Activated CD8-positive, alpha-beta T cell treated with anti-CD3 and anti-CD28 coated beads, Interleukin-2, amount 10 ng/mL, durations not matched to agents 7 days and 5 days (primary cell): ENCODE measurements around the gene PDGFD. TPM values are rescaled to one million over a fixed set of nuclear protein-coding genes. Genes with fewer than 3 reads are reported as not detected.

Source experiments
- ATAC-seq: fragments of 150-1000 bp; cut with Tn5 transposase; one replicate; pipeline ENCODE4 v1.10.0; 2021; ENCODE audit warnings: moderate library complexity
- CTCF ChIA-PET: fragments of 350-600 bp; sonication (Branson Sonifier 250); formaldehyde crosslinking; loops from one replicate; lab custom pipeline; 2021; ENCODE audit warnings: antibody characterized with exemption; lab: Charles Lee
- POLR2A ChIA-PET: fragments of 350-600 bp; sonication (Branson Sonifier 250); formaldehyde crosslinking; loops from one replicate; lab custom pipeline; 2021; ENCODE audit warnings: antibody characterized with exemption; lab: Charles Lee
- DNase-seq: peaks from one replicate; pipeline ENCODE4 v3.0.0-alpha.2; 2020
- H3K27ac Mint-ChIP-seq: one replicate; pipeline ENCODE4 v1.8.0; 2021; ENCODE audit warnings: mild to moderate bottlenecking, mixed read lengths
- H3K27me3 Mint-ChIP-seq: one replicate; pipeline ENCODE4 v1.8.0; 2021; ENCODE audit warnings: low read depth, mixed read lengths
- H3K36me3 Mint-ChIP-seq: one replicate; pipeline ENCODE4 v1.8.0; 2021; ENCODE audit warnings: low read depth, mixed read lengths
- H3K4me1 Mint-ChIP-seq: one replicate; pipeline ENCODE4 v1.8.0; 2021; ENCODE audit warnings: low read depth, mixed read lengths
- H3K4me3 Mint-ChIP-seq: one replicate; pipeline ENCODE4 v1.8.0; 2021; ENCODE audit warnings: mild to moderate bottlenecking, mixed read lengths
- H3K9me3 Mint-ChIP-seq: one replicate; pipeline ENCODE4 v1.8.0; 2022; ENCODE audit warnings: mixed read lengths; ENCODE audit not compliant: insufficient read depth
- total RNA-seq, 2 experiments: library from RNA; stranded (reverse); gene quantifications; one replicate each; pipeline ENCODE4 v1.2.3, GENCODE V29; 2021

The PDGFD gene
- total RNA-seq, 2 experiments from 2014 or later, result 0.08 TPM; not detected in 1

GRCh38 chr11:103907548-103908455 is 256.1 kb downstream of the PDGFD start:
- no peaks in the 10 kb centered on the region for H3K36me3 Mint-ChIP-seq
- H3K27me3 Mint-ChIP-seq, result no peaks in the 10 kb centered on the region
- no peak for ATAC-seq
- no peak for DNase-seq
- peaks cover 15% of the 10 kb centered on the region for H3K9me3 Mint-ChIP-seq
- H3K4me3 Mint-ChIP-seq, result no peak overlapping the region
- no peak overlapping the region for H3K27ac Mint-ChIP-seq
- POLR2A ChIA-PET, result no interaction called here
- no peaks in the 10 kb centered on the region for H3K4me1 Mint-ChIP-seq
- CTCF ChIA-PET, result interaction anchor here (0.7 kb wide), 1 partner anchor 226 kb away, joined by 3 read pairs; no protein-coding TSS in a partner anchor

GRCh38 chr11:103907136-103907535 is 256.8 kb downstream of the PDGFD start:
- CTCF ChIA-PET, result no interaction called here
- Mint-ChIP-seq H3K27me3 (no peaks in the 10 kb centered on the region), H3K4me3 (no peak overlapping the region), H3K9me3 (peaks cover 10% of the 10 kb centered on the region), H3K36me3 (no peaks in the 10 kb centered on the region), H3K27ac (no peak overlapping the region), H3K4me1 (no peaks in the 10 kb centered on the region)
- POLR2A ChIA-PET, result no interaction called here
- ATAC-seq (no peak), DNase-seq (no peak)

- no peaks in the 10 kb centered on the region for H3K4me1 Mint-ChIP-seq
- ChIA-PET CTCF (no interaction called here), POLR2A (no interaction called here)
- no peak overlapping the region for H3K27ac Mint-ChIP-seq
- H3K9me3 Mint-ChIP-seq, result peaks cover 3% of the 10 kb centered on the region
- no peak overlapping the region for H3K4me3 Mint-ChIP-seq
- H3K27me3 Mint-ChIP-seq, result no peaks in the 10 kb centered on the region
- DNase-seq, result no peak
- H3K36me3 Mint-ChIP-seq, result no peaks in the 10 kb centered on the region
- ATAC-seq, result no peak
These were observed 257.6 kb downstream of the PDGFD start for GRCh38 chr11:103906291-103906867.

GRCh38 chr11:103904324-103904667 is 259.7 kb downstream of the PDGFD start:
- Mint-ChIP-seq H3K36me3 (no peaks in the 10 kb centered on the region), H3K27ac (no peak overlapping the region), H3K4me1 (no peaks in the 10 kb centered on the region), H3K9me3 (no peaks in the 10 kb centered on the region), H3K4me3 (no peak overlapping the region), H3K27me3 (no peaks in the 10 kb centered on the region)
- no peak for DNase-seq
- POLR2A ChIA-PET, result no interaction called here
- ATAC-seq, result no peak
- CTCF ChIA-PET, result no interaction called here

- ChIA-PET CTCF (no interaction called here), POLR2A (no interaction called here)
- no peaks in the 10 kb centered on the region for H3K9me3 Mint-ChIP-seq
- no peak for ATAC-seq
- no peaks in the 10 kb centered on the region for H3K36me3 Mint-ChIP-seq
- no peak overlapping the region for H3K27ac Mint-ChIP-seq
- DNase-seq, result no peak
- H3K4me3 Mint-ChIP-seq, result no peak overlapping the region
- H3K4me1 Mint-ChIP-seq, result no peaks in the 10 kb centered on the region
- H3K27me3 Mint-ChIP-seq, result no peaks in the 10 kb centered on the region
These were observed 260.2 kb downstream of the PDGFD start for GRCh38 chr11:103903621-103904323.

- no peaks in the 10 kb centered on the region for H3K9me3 Mint-ChIP-seq
- DNase-seq, result no peak
- H3K4me1 Mint-ChIP-seq, result no peaks in the 10 kb centered on the region
- ChIA-PET POLR2A (no interaction called here), CTCF (no interaction called here)
- no peaks in the 10 kb centered on the region for H3K36me3 Mint-ChIP-seq
- no peaks in the 10 kb centered on the region for H3K27me3 Mint-ChIP-seq
- no peak overlapping the region for H3K27ac Mint-ChIP-seq
- no peak overlapping the region for H3K4me3 Mint-ChIP-seq
- no peak for ATAC-seq
These were observed 261.0 kb downstream of the PDGFD start for GRCh38 chr11:103902994-103903393.

GRCh38 chr11:103901656-103902055 is 262.3 kb downstream of the PDGFD start:
- H3K4me1 Mint-ChIP-seq, result no peaks in the 10 kb centered on the region
- H3K36me3 Mint-ChIP-seq, result no peaks in the 10 kb centered on the region
- no peaks in the 10 kb centered on the region for H3K27me3 Mint-ChIP-seq
- H3K9me3 Mint-ChIP-seq, result no peaks in the 10 kb centered on the region
- no peak overlapping the region for H3K27ac Mint-ChIP-seq
- CTCF ChIA-PET, result no interaction called here
- ATAC-seq, result no peak
- no peak for DNase-seq
- no peak overlapping the region for H3K4me3 Mint-ChIP-seq
- POLR2A ChIA-PET, result no interaction called here

- Mint-ChIP-seq H3K9me3 (no peaks in the 10 kb centered on the region), H3K4me3 (no peak overlapping the region), H3K36me3 (no peaks in the 10 kb centered on the region), H3K4me1 (no peaks in the 10 kb centered on the region), H3K27me3 (no peaks in the 10 kb centered on the region), H3K27ac (no peak overlapping the region)
- ATAC-seq (no peak), DNase-seq (no peak)
- ChIA-PET CTCF (no interaction called here), POLR2A (no interaction called here)
These were observed 265.2 kb downstream of the PDGFD start for GRCh38 chr11:103898577-103899336.

GRCh38 chr11:103898065-103898464 is 265.9 kb downstream of the PDGFD start:
- Mint-ChIP-seq H3K36me3 (no peaks in the 10 kb centered on the region), H3K9me3 (no peaks in the 10 kb centered on the region), H3K4me1 (no peaks in the 10 kb centered on the region), H3K27me3 (no peaks in the 10 kb centered on the region), H3K27ac (no peak overlapping the region), H3K4me3 (no peak overlapping the region)
- DNase-seq (no peak), ATAC-seq (no peak)
- CTCF ChIA-PET, result no interaction called here
- POLR2A ChIA-PET, result no interaction called here

GRCh38 chr11:103897160-103897936 is 266.6 kb downstream of the PDGFD start:
- ChIA-PET POLR2A (no interaction called here), CTCF (no interaction called here)
- Mint-ChIP-seq H3K9me3 (no peaks in the 10 kb centered on the region), H3K27ac (no peak overlapping the region), H3K27me3 (no peaks in the 10 kb centered on the region), H3K4me1 (no peaks in the 10 kb centered on the region), H3K4me3 (no peak overlapping the region), H3K36me3 (no peaks in the 10 kb centered on the region)
- no peak for ATAC-seq
- DNase-seq, result no peak

GRCh38 chr11:103895106-103895505 is 268.8 kb downstream of the PDGFD start:
- no peak overlapping the region for H3K27ac Mint-ChIP-seq

More at GRCh38 chr11:103895106-103895505, 268.8 kb downstream of the PDGFD start:
- Mint-ChIP-seq H3K36me3 (no peaks in the 10 kb centered on the region), H3K4me3 (no peak overlapping the region), H3K9me3 (no peaks in the 10 kb centered on the region), H3K4me1 (no peaks in the 10 kb centered on the region), H3K27me3 (no peaks in the 10 kb centered on the region)
- CTCF ChIA-PET, result no interaction called here
- DNase-seq, result no peak
- POLR2A ChIA-PET, result no interaction called here
- ATAC-seq, result no peak
